ENCODE data around the gene MX1.

DNA sequence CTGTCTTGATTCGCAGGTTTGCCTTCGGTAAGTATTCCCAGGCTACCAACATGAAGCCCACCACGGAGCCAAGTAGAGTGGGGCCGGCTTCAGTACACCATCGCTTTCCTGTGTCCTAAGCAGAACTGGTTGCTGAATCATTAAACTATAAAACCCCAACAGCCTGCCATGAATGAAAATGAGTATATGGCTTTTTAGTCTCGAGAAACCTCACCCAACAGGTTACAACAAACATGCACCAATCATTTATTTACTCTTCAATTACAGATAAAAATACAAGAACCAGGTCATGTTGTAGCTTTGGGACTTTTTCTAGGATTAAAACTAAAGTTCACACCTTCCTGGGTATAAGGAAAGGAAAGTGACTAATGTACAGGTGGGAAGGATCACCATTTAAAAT lies 74.3 kb downstream of the MX1 start:
- no peak for TF ChIP-seq POLR2A (IDR thresholded peaks at IDR 0.05)
- TF ChIP-seq CTCF (IDR thresholded peaks at IDR 0.05), result no peak
- no peak for TF ChIP-seq EP300 (IDR thresholded peaks at IDR 0.05)

Measured in tibial nerve (tissue), 4 donors.